SK-N-MC (cell line): ENCODE results near the gene PARP4.
"Not testable (repeated sequence)": the region's sequence is repeated elsewhere in the genome, so short reads cannot be mapped to it uniquely, and the experiment has no call there.

Experiments used
- EZH2 ChIP-seq: fragments of 200-600 bp; sonication (generic); IDR thresholded peaks from one replicate; pipeline ENCODE4 v1.6.1; 2017; ENCODE audit warnings: antibody characterized with exemption
- FOXP2 ChIP-seq: optimal IDR thresholded peaks from 2 replicates; pipeline ENCODE3; 2011; ENCODE audit warnings: mild to moderate bottlenecking, moderate library complexity; ENCODE audit not compliant: insufficient read depth; ENCODE audit errors: extremely low read length, control extremely low read depth
- POLR2AphosphoS5 ChIP-seq: IDR thresholded peaks from 2 replicates; pipeline ENCODE4 v1.6.1; 2012; ENCODE audit warnings: mild to moderate bottlenecking, low read depth, low read length, borderline replicate concordance

- TF ChIP-seq EZH2, POLR2AphosphoS5, FOXP2: not testable (repeated sequence)
These were observed 131.7 kb downstream of the PARP4 start for GRCh38 chr13:24380881-24381280.
